B cell (primary cell): ENCODE results near the gene HEXIM2.

Experiments
- CTCF ChIP-seq: fragments of 200-600 bp; IDR thresholded peaks from one replicate; pipeline ENCODE4 v1.8.0; 2022; ENCODE audit warnings: antibody characterized with exemption, mild to moderate bottlenecking
- EZH2 ChIP-seq: IDR thresholded peaks from 2 replicates; pipeline ENCODE4 v1.6.1; 2012; ENCODE audit warnings: borderline replicate concordance, low read depth, mild to moderate bottlenecking, moderate library complexity, low read length; ENCODE audit not compliant: insufficient read depth, poor library complexity, severe bottlenecking

- no peak for TF ChIP-seq CTCF
- TF ChIP-seq EZH2: no peak
Observed at GRCh38 chr17:45114117-45114932, 47.4 kb upstream of the HEXIM2 start.
